CD14-positive monocyte (primary cell): Measurements from ENCODE around the gene PZP. TPM values are rescaled to one million over a fixed set of nuclear protein-coding genes. Genes with fewer than 3 reads are reported as not detected.

Experiments
- DNase-seq, 3 donors: peaks; one replicate each; pipeline ENCODE4 v3.0.0-alpha.2; 2011 to 2022
- H2AFZ ChIP-seq: 2 replicates; pipeline ENCODE4 v1.6.0; 2012; ENCODE audit warnings: mild to moderate bottlenecking, low read depth, low read length, inconsistent platforms; ENCODE audit not compliant: insufficient read depth, poor library complexity, severe bottlenecking
- H3K27ac ChIP-seq, 2 donors: 1 replicate in 1 of 2; 2 replicates in 1 of 2; pipeline ENCODE4 v1.5.1; 2012 to 2013; ENCODE audit warnings: low read length in 2 of 2, control low read depth in 1 of 2, inconsistent platforms in 1 of 2, low read depth in 1 of 2, mild to moderate bottlenecking in 1 of 2
- H3K27me3 ChIP-seq, 2 donors: one replicate each; pipeline versions ENCODE4 v1.6.0 to v1.6.1; 2011 to 2013; ENCODE audit warnings: low read length in 2 of 2; ENCODE audit not compliant: control insufficient read depth in 2 of 2, insufficient read depth in 2 of 2
- H3K36me3 ChIP-seq, 2 donors: replicated peaks in 1 of 2; 1 replicate in 1 of 2; 2 replicates in 1 of 2; pipeline versions ENCODE4 v1.5.1 to v1.6.1; 2012 to 2013; ENCODE audit warnings: low read length in 2 of 2, control low read depth in 1 of 2, inconsistent platforms in 1 of 2, mild to moderate bottlenecking in 1 of 2; ENCODE audit not compliant: insufficient read depth in 2 of 2, control insufficient read depth in 1 of 2
- H3K4me1 ChIP-seq, 2 donors: 1 replicate in 1 of 2; 2 replicates in 1 of 2; pipeline versions ENCODE4 v1.5.1 to v1.6.1; 2012 to 2013; ENCODE audit warnings: low read length in 2 of 2, control low read depth in 1 of 2, inconsistent platforms in 1 of 2, mild to moderate bottlenecking in 1 of 2, moderate library complexity in 1 of 2; ENCODE audit not compliant: insufficient read depth in 2 of 2, control insufficient read depth in 1 of 2
- H3K4me2 ChIP-seq: replicated peaks from 2 replicates; pipeline ENCODE3; 2012; ENCODE audit warnings: low read length, moderate library complexity, mild to moderate bottlenecking; ENCODE audit not compliant: poor library complexity, severe bottlenecking; ENCODE audit errors: extremely low read depth
- H3K4me3 ChIP-seq, 3 experiments: fragments of 200-600 bp in 1 of 3; sonication (generic) in 1 of 3; replicated peaks in 1 of 3; 1 replicate in 2 of 3; 2 replicates in 1 of 3; pipeline ENCODE4 v1.5.1; 2011 to 2013; ENCODE audit warnings: low read length in 3 of 3, mild to moderate bottlenecking in 3 of 3, control low read depth in 2 of 3, low read depth in 2 of 3, inconsistent platforms in 1 of 3, moderate library complexity in 1 of 3
- H3K79me2 ChIP-seq: 2 replicates; pipeline ENCODE4 v1.6.0; 2012; ENCODE audit warnings: mild to moderate bottlenecking, control low read depth, inconsistent platforms, low read length, moderate library complexity; ENCODE audit not compliant: insufficient read depth
- H3K9ac ChIP-seq: 2 replicates; pipeline ENCODE4 v1.6.0; 2017; ENCODE audit warnings: low read length, mild to moderate bottlenecking; ENCODE audit not compliant: insufficient read depth, poor library complexity, severe bottlenecking
- H3K9me3 ChIP-seq, 2 donors: replicated peaks in 1 of 2; 1 replicate in 1 of 2; 2 replicates in 1 of 2; pipeline versions ENCODE4 v1.5.1 to v1.6.1; 2012 to 2013; ENCODE audit warnings: low read length in 2 of 2, control low read depth in 1 of 2; ENCODE audit not compliant: control insufficient read depth in 1 of 2, insufficient read depth in 1 of 2
- H4K20me1 ChIP-seq: 2 replicates; pipeline ENCODE4 v1.6.0; 2012; ENCODE audit warnings: mild to moderate bottlenecking, low read length, control low read depth, moderate library complexity; ENCODE audit not compliant: insufficient read depth
- H3K27ac Mint-ChIP-seq, 7 donors: one replicate each; pipeline ENCODE4 v1.8.0; 2020; ENCODE audit warnings: mild to moderate bottlenecking in 7 of 7, mixed read lengths in 7 of 7, moderate library complexity in 6 of 7, inconsistent platforms in 2 of 7
- H3K27me3 Mint-ChIP-seq, 3 donors: one replicate each; pipeline ENCODE4 v1.8.0; 2021 to 2022; ENCODE audit warnings: low read depth in 3 of 3, mild to moderate bottlenecking in 3 of 3, mixed read lengths in 3 of 3, moderate library complexity in 3 of 3, inconsistent platforms in 1 of 3
- H3K36me3 Mint-ChIP-seq, 2 donors: one replicate each; pipeline ENCODE4 v1.8.0; 2020; ENCODE audit warnings: mixed read lengths in 2 of 2, inconsistent platforms in 1 of 2, mild to moderate bottlenecking in 1 of 2
- H3K4me1 Mint-ChIP-seq: one replicate; pipeline ENCODE4 v1.8.0; 2020; ENCODE audit warnings: mild to moderate bottlenecking, mixed read lengths
- H3K4me3 Mint-ChIP-seq, 2 donors: one replicate each; pipeline ENCODE4 v1.8.0; 2020; ENCODE audit warnings: mild to moderate bottlenecking in 2 of 2, mixed read lengths in 2 of 2, moderate library complexity in 1 of 2
- H3K9me3 Mint-ChIP-seq, 7 donors: one replicate each; pipeline ENCODE4 v1.8.0; 2020 to 2022; ENCODE audit warnings: mixed read lengths in 7 of 7, mild to moderate bottlenecking in 6 of 7, moderate library complexity in 6 of 7, inconsistent platforms in 2 of 7
- WGBS: methylation state at CpG from one replicate; pipeline ENCODE4 v1.1.5; 2013; ENCODE audit warnings: missing lambda C conversion rate; ENCODE audit not compliant: insufficient coverage; 5-methylcytosine and 5-hydroxymethylcytosine counted together
- intact Hi-C, 2 donors: fragments of 100-400 bp; cut with micrococcal nuclease; formaldehyde crosslinking; loops; one replicate each; pipeline versions ENCODE4 v1.15.0 to v1.15.1; 2023
- polyA plus RNA-seq, 3 donors: library from polyadenylated mRNA; depleted of rRNA in 1 of 3; unstranded in 2 of 3; stranded (reverse) in 1 of 3; fragments of 300-500 nt in 2 of 3; fragments of >200 nt in 1 of 3; fragmentation: Illumina TruSeq in 2 of 3; gene quantifications; 1 replicate in 2 of 3; 2 replicates in 1 of 3; pipeline ENCODE4 v1.2.3, GENCODE V29; 2012 to 2021
- TF ChIP-seq, protein P1 (sequence below): fragments of 200-600 bp; IDR thresholded peaks from one replicate; pipeline ENCODE4 v1.8.0; 2022; ENCODE audit warnings: antibody characterized with exemption, mild to moderate bottlenecking

The PZP gene
- polyA plus RNA-seq, 3 donors: not detected

DNA sequence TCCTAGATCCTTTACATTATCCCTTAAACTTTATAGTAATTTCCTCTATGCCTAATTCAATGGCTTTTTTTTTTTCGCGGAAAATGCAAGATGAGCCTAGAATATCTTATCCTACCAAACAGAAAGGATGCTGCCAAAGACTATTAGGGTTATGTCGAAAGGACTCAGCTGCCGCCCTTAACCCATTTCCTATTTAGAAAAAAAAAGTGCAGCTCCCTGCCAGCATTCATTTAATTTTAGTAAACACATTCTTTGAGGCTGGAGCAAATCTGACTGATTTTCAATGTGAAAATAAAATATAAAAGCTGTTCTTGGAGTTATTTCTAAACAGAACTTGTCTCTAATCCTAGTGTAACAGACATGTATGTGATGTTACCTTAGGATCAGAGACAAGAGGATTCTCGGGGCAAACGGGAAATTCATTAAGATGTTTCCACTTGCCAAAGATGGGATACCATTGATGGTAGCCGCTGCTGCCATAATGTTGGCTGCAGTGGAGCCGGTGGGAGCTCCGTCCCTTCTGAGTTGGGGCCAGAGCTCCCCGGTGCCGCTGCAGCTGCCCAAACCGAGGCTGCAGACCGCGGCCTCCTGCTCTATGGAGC lies 84.3 kb downstream of the PZP start:
- no peaks in the 10 kb centered on the region for H3K27me3 ChIP-seq
- H3K4me2 ChIP-seq: no peak overlapping the region
- TF ChIP-seq, protein P1, sequence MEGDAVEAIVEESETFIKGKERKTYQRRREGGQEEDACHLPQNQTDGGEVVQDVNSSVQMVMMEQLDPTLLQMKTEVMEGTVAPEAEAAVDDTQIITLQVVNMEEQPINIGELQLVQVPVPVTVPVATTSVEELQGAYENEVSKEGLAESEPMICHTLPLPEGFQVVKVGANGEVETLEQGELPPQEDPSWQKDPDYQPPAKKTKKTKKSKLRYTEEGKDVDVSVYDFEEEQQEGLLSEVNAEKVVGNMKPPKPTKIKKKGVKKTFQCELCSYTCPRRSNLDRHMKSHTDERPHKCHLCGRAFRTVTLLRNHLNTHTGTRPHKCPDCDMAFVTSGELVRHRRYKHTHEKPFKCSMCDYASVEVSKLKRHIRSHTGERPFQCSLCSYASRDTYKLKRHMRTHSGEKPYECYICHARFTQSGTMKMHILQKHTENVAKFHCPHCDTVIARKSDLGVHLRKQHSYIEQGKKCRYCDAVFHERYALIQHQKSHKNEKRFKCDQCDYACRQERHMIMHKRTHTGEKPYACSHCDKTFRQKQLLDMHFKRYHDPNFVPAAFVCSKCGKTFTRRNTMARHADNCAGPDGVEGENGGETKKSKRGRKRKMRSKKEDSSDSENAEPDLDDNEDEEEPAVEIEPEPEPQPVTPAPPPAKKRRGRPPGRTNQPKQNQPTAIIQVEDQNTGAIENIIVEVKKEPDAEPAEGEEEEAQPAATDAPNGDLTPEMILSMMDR: no peak
- 94% methylated on average over 10 of the region's 14 CpGs for WGBS
- Mint-ChIP-seq H3K9me3 (peaks cover 3 to 8% (median 5%) of the 10 kb centered on the region in 7 donors), H3K4me3 (no peak overlapping the region), H3K36me3 (peaks cover 0 to 2% of the 10 kb centered on the region in 2 donors), H3K4me1 (peaks cover 10% of the 10 kb centered on the region), H3K27me3 (no peaks in the 10 kb centered on the region), H3K27ac (no peak overlapping the region)
- H3K4me3 ChIP-seq: no peak overlapping the region
- peaks cover 0 to 8% of the 10 kb centered on the region in 2 donors for H3K9me3 ChIP-seq
- intact Hi-C loops: no loop called here
- peaks cover 2 to 6% of the 10 kb centered on the region in 2 donors for H3K4me1 ChIP-seq
- no peaks in the 10 kb centered on the region for H3K36me3 ChIP-seq
- DNase-seq: no peak
- H4K20me1 ChIP-seq: no peaks in the 10 kb centered on the region
- H3K79me2 ChIP-seq: no peaks in the 10 kb centered on the region
- no peak overlapping the region for H3K27ac ChIP-seq
- H2AFZ ChIP-seq: no peak overlapping the region
- H3K9ac ChIP-seq: no peak overlapping the region

DNA sequence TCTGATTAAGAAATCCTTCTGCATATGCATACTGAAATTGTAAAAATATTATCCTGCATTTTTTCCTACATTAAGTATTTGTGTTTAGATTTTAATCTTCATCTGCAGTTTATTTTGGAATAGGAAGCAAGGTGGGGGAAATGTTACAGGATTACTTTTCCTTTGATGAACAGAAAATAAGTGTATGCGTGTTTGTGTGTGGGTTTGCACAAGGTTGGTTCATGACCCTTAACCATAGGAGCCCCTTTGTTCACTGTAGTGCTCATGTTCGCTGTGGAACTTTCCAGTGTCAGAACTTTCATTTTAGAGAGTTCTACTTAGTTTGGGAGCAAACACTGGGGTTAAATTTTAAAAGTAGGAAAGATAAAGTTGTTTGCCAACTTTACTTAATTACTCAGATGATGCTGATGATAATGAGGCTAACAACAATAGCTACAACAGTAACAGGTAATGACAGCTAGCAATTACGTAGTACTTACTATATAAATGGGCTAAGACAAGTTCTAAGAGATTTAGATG lies 86.0 kb downstream of the PZP start:
- Histone ChIP-seq H3K9me3 (no peaks in the 10 kb centered on the region), H3K4me2 (no peak overlapping the region), H3K4me3 (no peak overlapping the region), H3K27ac (no peak overlapping the region), H2AFZ (no peak overlapping the region), H3K36me3 (no peaks in the 10 kb centered on the region), H3K79me2 (no peaks in the 10 kb centered on the region), H4K20me1 (no peaks in the 10 kb centered on the region), H3K4me1 (peaks cover 11 to 19% of the 10 kb centered on the region in 2 donors), H3K9ac (no peak overlapping the region), H3K27me3 (no peaks in the 10 kb centered on the region)
- H3K27me3 Mint-ChIP-seq: peaks cover 0 to 2% (median 0%) of the 10 kb centered on the region in 3 donors
- no peak for DNase-seq
- no peaks in the 10 kb centered on the region for H3K36me3 Mint-ChIP-seq
- TF ChIP-seq, protein P1: no peak
- intact Hi-C loops: no loop called here
- H3K4me3 Mint-ChIP-seq: no peak overlapping the region
- peaks cover 22% of the 10 kb centered on the region for H3K4me1 Mint-ChIP-seq
- WGBS: 100% methylated on average over 1 of the region's 3 CpGs
- H3K27ac Mint-ChIP-seq: no peak overlapping the region
- H3K9me3 Mint-ChIP-seq: peaks cover 0 to 5% (median 0%) of the 10 kb centered on the region in 7 donors
